Neural progenitor cell (in vitro differentiated cells): Measurements from ENCODE around the gene ANO4.

Source experiments
- EZH2 ChIP-seq: fragments of 200-600 bp; sonication (generic); IDR thresholded peaks from 2 replicates; pipeline ENCODE4 v1.6.1; 2017; ENCODE audit warnings: antibody characterized with exemption, mild to moderate bottlenecking, moderate library complexity
- TF ChIP-seq, protein P1 (sequence below): fragments of 200-600 bp; sonication (generic); IDR thresholded peaks from 2 replicates; pipeline ENCODE4 v1.5.1; 2017; ENCODE audit warnings: antibody characterized with exemption, mild to moderate bottlenecking

DNA sequence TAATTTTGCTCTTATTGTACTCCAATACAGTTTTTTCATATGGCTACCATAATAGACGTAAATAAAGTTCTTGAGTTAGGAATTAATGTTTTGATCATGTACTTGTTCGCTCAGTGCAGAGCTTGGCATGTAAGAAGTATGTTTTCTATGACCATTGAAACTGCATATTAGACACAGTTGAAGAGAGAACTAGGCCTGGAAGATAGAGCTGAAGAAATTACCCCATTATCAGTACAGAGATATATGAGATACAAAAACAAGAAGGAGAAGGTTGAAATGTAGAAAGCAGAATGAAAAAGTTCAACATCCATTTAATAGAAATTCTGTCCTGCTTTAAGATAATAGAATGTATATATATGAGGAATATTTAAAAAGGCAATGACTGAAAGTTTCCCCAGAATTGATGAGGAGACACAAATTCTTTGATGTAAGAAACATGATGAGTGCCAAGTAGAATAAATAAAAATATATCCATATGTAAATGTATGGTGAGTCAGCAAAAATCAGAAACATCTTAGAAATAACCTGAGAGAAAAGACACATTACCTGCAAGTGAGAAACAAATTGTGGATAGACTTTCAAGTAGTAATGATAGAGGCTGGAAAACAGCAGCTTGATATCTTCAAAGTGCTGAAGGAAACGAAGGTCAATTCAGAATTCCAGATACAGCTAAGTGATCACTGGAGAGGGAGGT is 49.1 kb upstream of the ANO4 start:
- TF ChIP-seq, protein P1, sequence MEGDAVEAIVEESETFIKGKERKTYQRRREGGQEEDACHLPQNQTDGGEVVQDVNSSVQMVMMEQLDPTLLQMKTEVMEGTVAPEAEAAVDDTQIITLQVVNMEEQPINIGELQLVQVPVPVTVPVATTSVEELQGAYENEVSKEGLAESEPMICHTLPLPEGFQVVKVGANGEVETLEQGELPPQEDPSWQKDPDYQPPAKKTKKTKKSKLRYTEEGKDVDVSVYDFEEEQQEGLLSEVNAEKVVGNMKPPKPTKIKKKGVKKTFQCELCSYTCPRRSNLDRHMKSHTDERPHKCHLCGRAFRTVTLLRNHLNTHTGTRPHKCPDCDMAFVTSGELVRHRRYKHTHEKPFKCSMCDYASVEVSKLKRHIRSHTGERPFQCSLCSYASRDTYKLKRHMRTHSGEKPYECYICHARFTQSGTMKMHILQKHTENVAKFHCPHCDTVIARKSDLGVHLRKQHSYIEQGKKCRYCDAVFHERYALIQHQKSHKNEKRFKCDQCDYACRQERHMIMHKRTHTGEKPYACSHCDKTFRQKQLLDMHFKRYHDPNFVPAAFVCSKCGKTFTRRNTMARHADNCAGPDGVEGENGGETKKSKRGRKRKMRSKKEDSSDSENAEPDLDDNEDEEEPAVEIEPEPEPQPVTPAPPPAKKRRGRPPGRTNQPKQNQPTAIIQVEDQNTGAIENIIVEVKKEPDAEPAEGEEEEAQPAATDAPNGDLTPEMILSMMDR = no peak
- TF ChIP-seq EZH2 = no peak
